ENCODE measurements around the gene PIP4K2A. TPM values are rescaled to one million over a fixed set of nuclear protein-coding genes. Genes with fewer than 3 reads are reported as not detected.

Gene PIP4K2A
- total and polyA plus RNA-seq, 2 experiments from 2014 or later, result 39.9 to 40.1 TPM

GRCh38 chr10:22552888-22553378, 161.4 kb downstream of the PIP4K2A start (continued):
- TF ChIP-seq ZNF462 (CRISPR knock-in tag; IDR thresholded peaks at IDR 0.05) (no peak), EZH2 (IDR thresholded peaks at IDR 0.05; ENCODE audit: low read depth, unreplicated experiment) (no peak), STAT1 (IDR thresholded peaks at IDR 0.05; ENCODE audit: unreplicated experiment) (no peak)

- no peak overlapping the region for H3K4me2 ChIP-seq
- TF ChIP-seq NANOG (IDR thresholded peaks at IDR 0.05; ENCODE audit: borderline replicate concordance) (no peak), POLR2AphosphoS5 (IDR thresholded peaks at IDR 0.05; ENCODE audit: low read depth) (no peak), REST (IDR thresholded peaks at IDR 0.05; ENCODE audit: unreplicated experiment) (no peak), EZH2 (IDR thresholded peaks at IDR 0.05; ENCODE audit: low read depth, unreplicated experiment) (no peak), STAT1 (IDR thresholded peaks at IDR 0.05; ENCODE audit: unreplicated experiment) (no peak), ETS1 (IDR thresholded peaks at IDR 0.05) (no peak), ZNF331 (CRISPR knock-in tag; IDR thresholded peaks at IDR 0.05; ENCODE audit: low read depth) (no peak), CTCF (conservative IDR thresholded peaks at IDR 0.05; ENCODE audit: low read depth in 2 of 2) (no peak), CREB1 (CRISPR knock-in tag; IDR thresholded peaks at IDR 0.05; ENCODE audit: low read depth) (no peak), JUNB (IDR thresholded peaks at IDR 0.05; ENCODE audit: unreplicated experiment) (no peak)
Observed at GRCh38 chr10:22551681-22552365, 162.6 kb downstream of the PIP4K2A start.

More at GRCh38 chr10:22551681-22552365, 162.6 kb downstream of the PIP4K2A start:
- Histone ChIP-seq H3F3A (replicated peaks; ENCODE audit: low read depth) (no peaks in the 10 kb centered on the region), H4K20me1 (replicated peaks; ENCODE audit: insufficient read depth) (peaks cover 4% of the 10 kb centered on the region; the same call in 1 of the 2 replicates), H3K79me2 (replicated peaks; ENCODE audit: insufficient read depth) (no peaks in the 10 kb centered on the region), H3K9me2 (ENCODE audit: insufficient read depth) (no peaks in the 10 kb centered on the region), H3K4me1 (ENCODE audit: insufficient read depth) (peaks cover 16% of the 10 kb centered on the region), H3K36me3 (ENCODE audit: insufficient read depth) (no peaks in the 10 kb centered on the region), H3K27me3 (ENCODE audit: insufficient read depth) (no peaks in the 10 kb centered on the region), H3K27ac (ENCODE audit: low read depth) (peak overlapping the region; percentile 24; the same call in 1 of the 2 replicates), H3K4me3 (no peak overlapping the region), H2AFZ (no peak overlapping the region)
- Mint-ChIP-seq H3K4me1 (peaks cover 22% of the 10 kb centered on the region), H3K9me3 (no peaks in the 10 kb centered on the region), H3K4me3 (no peak overlapping the region), H3K27me3 (ENCODE audit: insufficient read depth, low read depth, poor library complexity) (peaks cover 5% of the 10 kb centered on the region), H3K36me3 (ENCODE audit: low read depth) (peaks cover 16% of the 10 kb centered on the region), H3K27ac (no peak overlapping the region)
- DNase-seq (ENCODE audit: low spot score), result no peak
- ATAC-seq, result peak; percentile 20; the same call in 1 of the 3 replicates
